Stimulated activated CD8-positive, alpha-beta memory T cell treated with anti-CD3 and anti-CD28 coated beads, Interleukin-7, amount 100 ng/mL, for 1 hour (primary cell): ENCODE measurements around the gene EDN1.

Experiments
- DNase-seq, 2 donors: peaks; one replicate each; pipeline ENCODE4 v3.0.0-alpha.2; 2020; ENCODE audit warnings: low read depth in 2 of 2

Gene EDN1

DNA sequence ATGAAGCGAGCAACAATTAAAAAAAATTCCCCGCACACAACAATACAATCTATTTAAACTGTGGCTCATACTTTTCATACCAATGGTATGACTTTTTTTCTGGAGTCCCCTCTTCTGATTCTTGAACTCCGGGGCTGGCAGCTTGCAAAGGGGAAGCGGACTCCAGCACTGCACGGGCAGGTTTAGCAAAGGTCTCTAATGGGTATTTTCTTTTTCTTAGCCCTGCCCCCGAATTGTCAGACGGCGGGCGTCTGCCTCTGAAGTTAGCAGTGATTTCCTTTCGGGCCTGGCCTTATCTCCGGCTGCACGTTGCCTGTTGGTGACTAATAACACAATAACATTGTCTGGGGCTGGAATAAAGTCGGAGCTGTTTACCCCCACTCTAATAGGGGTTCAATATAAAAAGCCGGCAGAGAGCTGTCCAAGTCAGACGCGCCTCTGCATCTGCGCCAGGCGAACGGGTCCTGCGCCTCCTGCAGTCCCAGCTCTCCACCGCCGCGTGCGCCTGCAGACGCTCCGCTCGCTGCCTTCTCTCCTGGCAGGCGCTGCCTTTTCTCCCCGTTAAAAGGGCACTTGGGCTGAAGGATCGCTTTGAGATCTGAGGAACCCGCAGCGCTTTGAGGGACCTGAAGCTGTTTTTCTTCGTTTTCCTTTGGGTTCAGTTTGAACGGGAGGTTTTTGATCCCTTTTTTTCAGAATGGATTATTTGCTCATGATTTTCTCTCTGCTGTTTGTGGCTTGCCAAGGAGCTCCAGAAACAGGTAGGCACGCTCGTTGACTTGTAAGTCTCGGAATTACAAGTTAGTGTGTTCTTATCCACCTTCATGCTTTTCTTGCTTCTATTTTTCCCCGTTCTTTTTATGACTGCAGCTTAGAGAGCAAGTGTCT is at the start of gene EDN1:
EDN1 (plus strand) TSS at position 429 of the 888 bp plus-strand sequence; CDS start at position 698, 269 bp downstream.
- DNase-seq = peak in 1 of 2 donors; percentile 15

DNA sequence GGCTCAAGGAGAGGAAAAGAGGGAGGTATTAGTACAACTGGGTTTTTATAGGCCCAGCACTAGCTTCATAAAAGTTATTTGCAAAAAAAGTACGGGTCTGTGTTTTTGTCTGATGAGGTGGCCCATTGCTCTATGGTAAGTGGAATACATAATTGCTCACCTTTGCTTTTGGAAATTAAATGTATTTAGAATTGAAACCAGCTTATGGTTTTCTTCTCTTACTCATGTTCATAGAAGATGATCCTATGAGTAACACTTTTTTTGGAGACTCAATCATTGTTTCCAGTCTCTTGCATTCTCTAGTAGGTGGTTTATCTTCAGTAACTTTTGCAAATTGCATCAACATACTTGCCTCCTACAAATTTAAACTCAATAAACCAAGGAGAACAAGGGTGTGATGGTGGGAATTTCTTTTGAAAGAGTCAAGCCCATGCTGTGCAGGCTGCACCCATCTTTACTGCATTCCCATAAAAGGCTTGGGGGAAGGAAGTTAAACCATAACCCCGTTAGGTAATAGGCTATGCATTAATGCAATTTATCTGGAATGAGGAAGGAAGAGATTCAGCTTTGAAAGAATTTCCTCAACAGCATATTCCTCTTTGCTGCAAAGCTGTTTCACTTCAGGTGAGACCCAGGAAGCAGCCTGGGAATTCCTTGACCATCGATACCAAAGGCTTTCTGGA is 48.5 kb upstream of the EDN1 start:
- no peak for DNase-seq

DNA sequence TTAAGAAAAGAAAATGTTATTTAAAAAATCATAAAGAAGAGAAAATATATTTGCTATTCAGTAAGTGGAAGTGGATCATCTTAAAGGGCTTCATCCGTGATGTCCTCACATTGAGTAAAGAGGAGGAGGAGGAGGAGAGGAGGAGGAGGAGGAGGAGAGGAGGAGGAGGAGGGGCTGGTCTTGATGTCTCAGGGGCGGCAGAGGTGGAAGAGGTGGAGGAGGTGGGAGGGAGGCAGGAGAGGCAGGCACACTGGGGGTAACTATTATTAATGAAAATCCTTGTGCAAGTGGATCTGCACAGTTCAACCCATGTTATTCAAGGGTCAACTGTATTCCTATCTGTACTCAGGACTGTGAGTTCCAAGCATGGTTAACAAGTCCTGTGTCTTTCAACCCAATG is 47.0 kb upstream of the EDN1 start:
- no peak for DNase-seq

- no peak for DNase-seq
These were observed 44.8 kb upstream of the EDN1 start for GRCh38 chr6:12245360-12245759.

DNA sequence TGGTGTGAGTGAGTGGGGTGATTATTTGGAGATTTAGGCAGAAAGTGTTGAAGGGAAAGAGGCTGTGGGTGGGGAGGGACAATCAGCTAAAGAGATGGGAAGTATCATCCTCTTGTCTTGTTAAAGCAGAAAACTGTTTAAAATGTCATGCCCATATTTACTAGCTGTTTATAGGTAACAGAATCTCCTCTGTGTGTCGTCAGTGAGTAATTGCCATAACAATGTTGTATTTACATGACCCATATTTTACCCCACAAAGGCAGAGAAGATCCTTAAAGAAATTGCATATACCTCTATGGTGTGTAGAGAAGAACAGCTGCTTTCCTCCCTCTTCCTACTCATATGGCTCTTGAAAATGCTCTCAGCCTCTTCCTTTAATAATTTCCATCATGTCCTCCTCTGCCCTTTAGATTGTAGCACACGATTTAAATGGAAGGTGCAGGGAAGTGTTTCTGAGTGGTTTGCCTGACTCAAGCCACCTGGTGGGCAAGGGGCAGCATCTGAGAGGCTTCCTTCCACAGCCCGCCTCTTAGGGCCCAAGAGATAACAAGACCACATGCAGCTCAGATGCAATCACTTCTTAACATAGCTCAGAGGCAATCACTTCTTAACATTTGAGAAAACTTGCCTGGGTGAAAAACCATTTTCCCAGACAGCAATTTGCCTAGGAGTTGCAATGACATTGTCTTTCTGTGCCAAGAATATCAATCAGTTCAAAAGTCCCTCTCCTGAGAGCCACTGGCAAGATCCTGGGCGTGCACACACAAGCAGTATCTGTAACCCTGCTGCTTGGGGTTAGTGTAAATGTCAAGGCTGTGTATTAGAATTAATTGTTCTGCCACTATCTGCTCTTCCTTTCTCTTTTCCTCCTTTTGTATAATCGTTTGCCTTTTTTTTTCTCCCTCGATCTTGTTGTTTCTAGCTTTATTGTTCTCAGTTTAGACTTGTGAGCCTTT is 44.1 kb upstream of the EDN1 start:
- no peak for DNase-seq

- no peak for DNase-seq
These were observed 43.3 kb upstream of the EDN1 start for GRCh38 chr6:12246900-12247299.

DNA sequence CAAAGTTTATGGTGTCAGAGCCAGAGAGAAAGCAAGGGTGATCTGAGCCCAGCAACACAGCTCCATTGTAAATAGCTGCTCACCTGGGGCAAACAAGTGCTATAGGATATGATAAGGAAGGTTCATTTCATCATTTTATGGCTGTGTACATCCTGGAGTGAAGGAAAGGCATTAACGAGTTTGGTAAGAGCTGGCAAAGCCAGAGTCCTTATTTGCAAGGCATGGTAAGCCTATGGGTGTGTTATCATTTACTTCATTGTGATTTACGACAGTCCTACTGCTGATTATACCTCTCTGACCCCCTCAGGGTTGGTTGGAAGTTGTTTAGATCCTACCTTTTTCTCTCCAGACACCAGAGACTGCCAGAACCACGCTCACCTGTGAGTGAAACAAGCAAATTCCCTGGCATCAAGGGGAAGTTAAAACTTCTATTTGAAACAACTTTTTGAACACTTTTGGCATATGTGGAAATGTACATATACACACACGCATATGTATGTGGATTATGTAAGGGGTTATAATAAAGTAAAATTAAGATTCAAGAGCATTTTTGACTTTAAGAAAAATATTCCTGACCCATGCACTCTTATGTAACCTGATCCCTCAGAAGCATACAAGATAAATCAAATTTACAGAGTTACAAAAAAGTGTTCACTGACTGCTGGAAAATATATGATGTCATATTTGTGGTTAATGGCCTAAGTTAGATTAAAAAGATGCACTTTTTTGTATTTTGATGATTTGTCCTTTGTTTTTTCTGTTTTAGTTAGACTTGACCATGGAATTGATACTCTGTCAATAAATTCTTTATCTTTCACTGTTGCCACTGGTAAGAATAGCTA is 40.4 kb upstream of the EDN1 start:
- DNase-seq = no peak

- DNase-seq = no peak
These were observed 39.8 kb upstream of the EDN1 start for GRCh38 chr6:12250383-12250770.

DNA sequence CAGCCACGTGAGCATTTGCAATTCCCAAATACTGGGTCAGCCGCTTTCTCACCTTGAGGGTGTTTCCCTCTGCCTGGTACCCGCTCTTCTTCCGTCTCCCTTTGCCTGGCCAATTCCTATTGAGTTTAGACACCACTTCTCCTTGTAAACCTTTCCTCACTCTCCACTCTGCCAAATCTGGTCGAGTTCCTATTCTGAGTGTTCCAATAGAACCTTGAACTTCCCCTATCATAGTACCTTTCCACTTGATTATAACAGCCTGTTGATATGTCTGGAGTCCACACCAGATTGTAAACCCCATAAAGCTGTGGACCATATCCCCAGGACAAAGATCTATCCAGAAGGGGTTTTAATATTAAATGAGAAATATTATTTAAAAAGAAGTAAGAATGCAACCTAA is 36.0 kb upstream of the EDN1 start:
- DNase-seq = no peak

- DNase-seq = no peak
These were observed 32.0 kb upstream of the EDN1 start for GRCh38 chr6:12258191-12258590.

DNA sequence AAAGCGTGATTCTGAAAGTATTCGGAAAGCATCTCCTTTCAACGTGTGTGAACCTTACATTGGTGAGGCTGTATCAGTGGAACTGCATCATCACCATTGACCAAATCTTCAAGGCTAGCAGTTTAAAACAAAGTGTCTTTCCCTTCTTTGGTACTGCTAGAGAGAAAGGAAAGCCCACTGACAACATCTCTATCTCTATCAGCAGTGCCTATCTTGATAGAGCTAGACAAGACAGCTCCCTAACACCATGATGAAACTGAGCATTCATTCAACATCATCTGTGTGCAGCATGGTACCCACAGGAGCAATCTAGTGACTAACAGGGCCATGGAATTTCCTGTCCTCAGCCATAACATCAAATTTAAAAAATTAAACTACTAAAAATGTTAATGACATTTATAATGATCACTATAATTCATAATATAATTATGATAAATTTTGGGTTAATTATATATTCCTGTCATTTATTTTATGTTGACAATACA is 31.5 kb upstream of the EDN1 start:
- no peak for DNase-seq

DNA sequence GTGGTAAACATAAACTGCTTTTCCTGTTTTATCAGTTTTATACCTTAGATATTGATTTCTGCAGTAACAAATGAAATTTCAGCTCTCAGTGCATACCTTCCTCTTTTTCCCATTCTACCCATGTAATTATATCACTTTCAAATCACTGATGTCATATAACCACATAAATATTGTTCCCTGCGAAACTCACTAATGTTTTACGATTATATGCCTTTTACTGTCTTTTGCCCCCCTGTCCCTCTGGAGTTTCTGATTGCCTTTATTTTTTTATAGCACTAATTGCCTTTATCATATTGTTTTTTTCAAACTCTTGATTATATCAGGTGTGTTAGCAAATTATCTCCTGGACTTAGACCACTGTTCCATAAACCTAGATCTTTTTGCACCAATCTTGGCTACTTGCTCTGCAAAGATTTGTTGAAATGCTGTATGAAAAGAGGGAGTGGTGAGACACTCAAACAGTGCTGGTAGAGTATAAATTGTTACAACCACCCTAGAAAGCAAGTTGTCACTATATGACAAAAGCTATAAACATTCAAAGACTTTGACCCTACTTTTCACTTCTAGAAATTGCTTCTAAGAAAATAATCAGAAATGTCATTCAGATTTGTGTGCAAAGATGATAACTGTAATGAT is 29.6 kb upstream of the EDN1 start:
- DNase-seq = no peak

DNA sequence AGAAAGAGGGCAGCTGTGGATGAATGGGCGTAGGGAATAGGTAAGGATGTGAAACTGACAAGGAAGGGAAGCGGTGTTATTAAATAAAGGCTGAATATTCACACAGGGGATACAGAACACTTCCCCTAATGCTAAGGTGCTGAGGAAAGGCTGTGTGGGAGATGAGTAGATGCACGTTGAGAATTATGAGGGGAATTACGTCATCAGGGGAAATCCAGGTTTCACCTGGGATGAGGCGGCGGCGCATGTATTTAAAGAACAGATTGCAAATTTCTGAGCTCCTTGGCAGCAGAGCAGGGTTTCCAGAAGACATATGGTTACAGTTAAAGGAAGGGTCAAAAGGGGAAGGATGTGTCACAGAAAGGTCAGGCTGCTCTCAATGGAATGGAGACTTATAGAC is 28.7 kb upstream of the EDN1 start:
- no peak for DNase-seq

DNA sequence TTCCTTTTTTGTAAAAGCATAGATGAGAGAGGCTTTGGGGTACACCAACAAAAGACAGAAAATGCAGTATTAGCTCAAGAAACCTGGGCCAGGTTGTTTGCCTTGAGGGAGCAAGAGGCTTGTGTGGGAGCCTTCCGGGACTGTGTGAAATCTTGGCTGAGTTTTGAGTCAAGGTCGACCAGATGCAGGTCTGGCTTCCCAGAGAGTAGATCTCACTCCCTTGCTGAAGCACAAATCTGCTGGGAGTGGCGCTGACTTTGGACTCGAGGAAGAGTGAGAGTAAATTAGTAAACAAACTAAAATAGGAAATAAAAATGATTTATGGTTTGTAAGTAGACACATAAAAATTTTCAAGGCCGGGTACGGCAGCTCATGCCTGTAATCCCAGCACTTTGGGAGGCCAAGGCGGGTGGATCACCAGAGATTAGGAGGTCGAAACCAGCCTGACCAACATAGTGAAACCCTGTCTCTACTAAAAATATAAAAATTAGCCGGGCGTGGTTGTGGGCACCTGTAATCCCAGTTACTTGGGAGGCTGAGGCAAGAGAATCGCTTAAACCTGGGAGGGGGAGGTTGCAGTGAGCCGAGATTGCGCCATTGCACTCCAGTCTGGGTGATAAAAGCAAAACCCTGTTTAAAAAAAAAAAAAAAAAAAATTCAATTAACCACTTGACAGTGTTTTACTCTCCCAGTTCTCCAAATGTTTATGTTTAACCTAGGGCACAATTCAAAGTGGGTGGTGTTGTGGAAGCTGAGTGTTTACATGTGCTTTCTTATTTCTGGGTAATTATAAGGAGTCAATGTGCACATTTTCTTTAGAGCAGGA is 27.7 kb upstream of the EDN1 start:
- no peak for DNase-seq

GRCh38 chr6:12263403-12263802 is 26.8 kb upstream of the EDN1 start:
- DNase-seq = no peak

GRCh38 chr6:12264671-12265070 is 25.5 kb upstream of the EDN1 start:
- no peak for DNase-seq

GRCh38 chr6:12265296-12265695 is 24.9 kb upstream of the EDN1 start:
- no peak for DNase-seq

GRCh38 chr6:12265791-12266190 is 24.4 kb upstream of the EDN1 start:
- no peak for DNase-seq

DNA sequence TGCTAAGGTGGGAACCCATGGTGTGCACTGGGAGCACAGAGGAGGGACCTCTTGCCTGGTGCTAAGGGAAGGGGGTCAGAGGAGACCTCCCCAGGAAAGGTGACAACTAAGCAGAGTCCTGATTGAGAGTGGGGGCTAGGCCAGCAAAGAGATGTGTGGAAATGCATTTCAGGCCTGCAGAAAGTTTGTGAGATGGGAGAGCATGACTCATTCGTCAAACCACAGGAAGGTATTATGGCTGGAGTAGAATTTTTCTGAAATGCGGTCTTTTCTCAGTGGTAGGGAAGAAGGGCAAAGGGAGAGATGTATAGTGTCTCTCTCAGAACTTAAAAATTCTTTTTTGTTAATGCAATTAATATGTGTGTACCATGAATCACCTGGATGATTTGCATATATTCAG is 23.6 kb upstream of the EDN1 start:
- DNase-seq = no peak

DNA sequence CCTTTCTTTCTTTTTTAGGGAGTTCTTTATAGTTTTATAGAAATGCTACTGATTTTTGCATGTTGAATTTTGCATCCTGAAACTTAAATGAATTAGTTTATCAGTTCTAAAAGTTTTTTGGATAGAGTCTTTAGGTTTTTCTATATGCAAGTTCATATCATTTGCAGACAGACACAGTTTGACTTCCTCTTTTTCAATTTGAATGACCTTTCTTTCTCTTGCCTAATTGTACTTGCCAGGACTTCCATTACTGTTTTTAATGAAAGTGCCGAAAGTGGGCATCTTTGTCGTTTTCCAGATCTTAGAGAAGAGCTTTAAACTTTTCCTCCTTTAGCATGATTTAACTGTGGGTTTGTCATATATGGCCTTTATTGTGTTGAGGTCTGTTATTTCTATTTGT is 21.1 kb upstream of the EDN1 start:
- no peak for DNase-seq
